IPS-15b (cell line): ENCODE measurements around the gene ADAMTS19.
"Not testable (repeated sequence)": the region's sequence is repeated elsewhere in the genome, so short reads cannot be mapped to it uniquely, and the experiment has no call there.

Experiments used
- H3K27me3 ChIP-seq: one replicate; pipeline ENCODE4 v1.6.1; 2013; ENCODE audit warnings: low read length; ENCODE audit not compliant: control insufficient read depth, insufficient read depth
- H3K36me3 ChIP-seq: one replicate; pipeline ENCODE4 v1.6.1; 2013; ENCODE audit warnings: low read length; ENCODE audit not compliant: control insufficient read depth, insufficient read depth
- H3K4me1 ChIP-seq: one replicate; pipeline ENCODE4 v1.6.1; 2013; ENCODE audit warnings: mild to moderate bottlenecking, low read length; ENCODE audit not compliant: control insufficient read depth, insufficient read depth
- H3K4me3 ChIP-seq: one replicate; pipeline ENCODE4 v1.5.1; 2013; ENCODE audit warnings: low read depth, low read length
- H3K9ac ChIP-seq: one replicate; pipeline ENCODE4 v1.6.1; 2013; ENCODE audit warnings: low read depth, mild to moderate bottlenecking, low read length
- H3K9me3 ChIP-seq: one replicate; pipeline ENCODE4 v1.6.1; 2013; ENCODE audit warnings: mild to moderate bottlenecking, low read length; ENCODE audit not compliant: control insufficient read depth, insufficient read depth

Gene ADAMTS19

GRCh38 chr5:129541051-129541450 lies 81.0 kb downstream of the ADAMTS19 start:
- H3K9ac ChIP-seq = no peak overlapping the region

GRCh38 chr5:129541648-129542251 lies 81.7 kb downstream of the ADAMTS19 start:
- H3K36me3 ChIP-seq = no peaks in the 10 kb centered on the region
- no peaks in the 10 kb centered on the region for H3K27me3 ChIP-seq
- no peak overlapping the region for H3K9ac ChIP-seq
- H3K4me1 ChIP-seq = peaks cover 2% of the 10 kb centered on the region
- no peaks in the 10 kb centered on the region for H3K9me3 ChIP-seq
- no peak overlapping the region for H3K4me3 ChIP-seq

More at GRCh38 chr5:129541051-129541450, 81.0 kb downstream of the ADAMTS19 start:
- Histone ChIP-seq H3K27me3 (no peaks in the 10 kb centered on the region), H3K9me3 (no peaks in the 10 kb centered on the region), H3K4me1 (peaks cover 2% of the 10 kb centered on the region), H3K4me3 (no peak overlapping the region), H3K36me3 (no peaks in the 10 kb centered on the region)

- no peak overlapping the region for H3K4me3 ChIP-seq
- H3K36me3 ChIP-seq = no peaks in the 10 kb centered on the region
- no peak overlapping the region for H3K9ac ChIP-seq
- no peaks in the 10 kb centered on the region for H3K27me3 ChIP-seq
- peaks cover 2% of the 10 kb centered on the region for H3K4me1 ChIP-seq
- no peaks in the 10 kb centered on the region for H3K9me3 ChIP-seq
These were observed 87.0 kb downstream of the ADAMTS19 start for GRCh38 chr5:129547137-129547536.

- Histone ChIP-seq H3K27me3 (no peaks in the 10 kb centered on the region), H3K36me3 (no peaks in the 10 kb centered on the region)
These were observed 94.2 kb downstream of the ADAMTS19 start for GRCh38 chr5:129554134-129554904.

GRCh38 chr5:129563585-129563984 lies 103.5 kb downstream of the ADAMTS19 start:
- Histone ChIP-seq H3K36me3 (no peaks in the 10 kb centered on the region), H3K9ac (no peak overlapping the region), H3K9me3 (no peaks in the 10 kb centered on the region), H3K27me3 (no peaks in the 10 kb centered on the region), H3K4me1 (no peaks in the 10 kb centered on the region), H3K4me3 (no peak overlapping the region)

More at GRCh38 chr5:129554134-129554904, 94.2 kb downstream of the ADAMTS19 start:
- H3K4me1 ChIP-seq = no peaks in the 10 kb centered on the region
- H3K4me3 ChIP-seq = no peak overlapping the region
- no peaks in the 10 kb centered on the region for H3K9me3 ChIP-seq
- H3K9ac ChIP-seq = no peak overlapping the region

- no peak overlapping the region for H3K9ac ChIP-seq
- no peaks in the 10 kb centered on the region for H3K27me3 ChIP-seq
- no peaks in the 10 kb centered on the region for H3K4me1 ChIP-seq
- no peak overlapping the region for H3K4me3 ChIP-seq
- no peaks in the 10 kb centered on the region for H3K36me3 ChIP-seq
- no peaks in the 10 kb centered on the region for H3K9me3 ChIP-seq
These were observed 109.2 kb downstream of the ADAMTS19 start for GRCh38 chr5:129569295-129569694.

GRCh38 chr5:129572060-129572459 lies 112.0 kb downstream of the ADAMTS19 start:
- no peak overlapping the region for H3K9ac ChIP-seq
- H3K4me1 ChIP-seq = no peaks in the 10 kb centered on the region
- no peak overlapping the region for H3K4me3 ChIP-seq
- no peaks in the 10 kb centered on the region for H3K27me3 ChIP-seq
- no peaks in the 10 kb centered on the region for H3K9me3 ChIP-seq
- no peaks in the 10 kb centered on the region for H3K36me3 ChIP-seq

- H3K9me3 ChIP-seq, H3K36me3 ChIP-seq, H3K4me1 ChIP-seq, H3K4me3 ChIP-seq, H3K27me3 ChIP-seq, H3K9ac ChIP-seq: not testable (repeated sequence)
These were observed 124.4 kb downstream of the ADAMTS19 start for GRCh38 chr5:129584496-129584895.

- Histone ChIP-seq H3K9ac (no peak overlapping the region), H3K4me1 (no peaks in the 10 kb centered on the region), H3K9me3 (no peaks in the 10 kb centered on the region), H3K36me3 (no peaks in the 10 kb centered on the region), H3K4me3 (no peak overlapping the region), H3K27me3 (no peaks in the 10 kb centered on the region)
These were observed 131.5 kb downstream of the ADAMTS19 start for GRCh38 chr5:129591508-129592160.

- H3K9ac ChIP-seq = no peak overlapping the region
- no peaks in the 10 kb centered on the region for H3K9me3 ChIP-seq
- H3K4me1 ChIP-seq = no peaks in the 10 kb centered on the region
- no peaks in the 10 kb centered on the region for H3K36me3 ChIP-seq
- no peak overlapping the region for H3K4me3 ChIP-seq
- no peaks in the 10 kb centered on the region for H3K27me3 ChIP-seq
These were observed 133.4 kb downstream of the ADAMTS19 start for GRCh38 chr5:129593525-129593924.

GRCh38 chr5:129601576-129601975 lies 141.5 kb downstream of the ADAMTS19 start:
- H3K27me3 ChIP-seq = no peaks in the 10 kb centered on the region
- H3K9ac ChIP-seq = no peak overlapping the region
- H3K4me3 ChIP-seq = no peak overlapping the region
- no peaks in the 10 kb centered on the region for H3K4me1 ChIP-seq
- H3K36me3 ChIP-seq = no peaks in the 10 kb centered on the region
- no peaks in the 10 kb centered on the region for H3K9me3 ChIP-seq

GRCh38 chr5:129608350-129608749 lies 148.3 kb downstream of the ADAMTS19 start:
- Histone ChIP-seq H3K4me3 (no peak overlapping the region), H3K9ac (no peak overlapping the region), H3K9me3 (no peaks in the 10 kb centered on the region), H3K27me3 (no peaks in the 10 kb centered on the region), H3K36me3 (no peaks in the 10 kb centered on the region), H3K4me1 (no peaks in the 10 kb centered on the region)
